ENCODE data around the gene IDH3A. TPM values are rescaled to one million over a fixed set of nuclear protein-coding genes. Genes with fewer than 3 reads are reported as not detected.

IDH3A gene
- total RNA-seq, 3 donors from 2014 or later (not counting 1 experiment from before 2014, with no cell fraction given) = 43.5 to 55.1 (median 53.3) TPM

- peaks cover 16 to 21% of the 10 kb centered on the region in 2 donors for H3K4me1 Mint-ChIP-seq
- WGBS (ENCODE audit: insufficient coverage) = 82% methylated on average over 17 of the region's 17 CpGs
- H3K27ac Mint-ChIP-seq = no peak overlapping the region
- no peak overlapping the region for H3K4me3 Mint-ChIP-seq
- intact Hi-C loops (cut with micrococcal nuclease) = no loop called here
- no peaks in the 10 kb centered on the region for H3K9me3 Mint-ChIP-seq
- H3K27me3 ChIP-seq (ENCODE audit: control insufficient read depth, insufficient read depth, low read length) = no peaks in the 10 kb centered on the region
- peaks cover 22% of the 10 kb centered on the region for H3K36me3 Mint-ChIP-seq
- peaks cover 0 to 2% of the 10 kb centered on the region in 2 donors for H3K27me3 Mint-ChIP-seq (ENCODE audit: low read depth in 2 of 2)
- H3K4me3 ChIP-seq (ENCODE audit: low read length) = no peak overlapping the region
- H3K27ac ChIP-seq (ENCODE audit: low read length) = peak overlapping the region; percentile 32
- peaks cover 34% of the 10 kb centered on the region for H3K4me1 ChIP-seq (ENCODE audit: control insufficient read depth, insufficient read depth, low read length)
- H3K36me3 ChIP-seq (ENCODE audit: control insufficient read depth, insufficient read depth, low read length) = peaks cover 25% of the 10 kb centered on the region
- ATAC-seq = peak in 1 of 3 donors; percentile 12
- no peak for DNase-seq
- TF ChIP-seq CTCF (IDR thresholded peaks at IDR 0.05) = no peak
- no peaks in the 10 kb centered on the region for H3K9me3 ChIP-seq (ENCODE audit: control insufficient read depth, insufficient read depth, low read length)
Measured at GRCh38 chr15:78170848-78171773, 21.9 kb downstream of the IDH3A start.

- Mint-ChIP-seq H3K36me3 (peaks cover 18% of the 10 kb centered on the region), H3K9me3 (no peaks in the 10 kb centered on the region), H3K4me3 (no peak overlapping the region), H3K27ac (no peak overlapping the region), H3K27me3 (ENCODE audit: low read depth in 2 of 2) (peaks cover 0 to 2% of the 10 kb centered on the region in 2 donors), H3K4me1 (peaks cover 16 to 21% of the 10 kb centered on the region in 2 donors)
- H3K27ac ChIP-seq (ENCODE audit: low read length) = peak overlapping the region; percentile 9
- ATAC-seq (no peak), DNase-seq (no peak)
- no peaks in the 10 kb centered on the region for H3K27me3 ChIP-seq (ENCODE audit: control insufficient read depth, insufficient read depth, low read length)
- intact Hi-C loops (cut with micrococcal nuclease) = no loop called here
- H3K36me3 ChIP-seq (ENCODE audit: control insufficient read depth, insufficient read depth, low read length) = peaks cover 20% of the 10 kb centered on the region
- H3K9me3 ChIP-seq (ENCODE audit: control insufficient read depth, insufficient read depth, low read length) = no peaks in the 10 kb centered on the region
- WGBS (ENCODE audit: insufficient coverage) = 94% methylated on average over 9 of the region's 9 CpGs
- no peak overlapping the region for H3K4me3 ChIP-seq (ENCODE audit: low read length)
- no peak for TF ChIP-seq CTCF (IDR thresholded peaks at IDR 0.05)
- H3K4me1 ChIP-seq (ENCODE audit: control insufficient read depth, insufficient read depth, low read length) = peaks cover 34% of the 10 kb centered on the region
Measured at GRCh38 chr15:78171864-78172472, 22.8 kb downstream of the IDH3A start.

- WGBS (ENCODE audit: insufficient coverage) = 6% methylated on average over 9 of the region's 9 CpGs
- Histone ChIP-seq H3K27me3 (ENCODE audit: control insufficient read depth, insufficient read depth, low read length) (no peaks in the 10 kb centered on the region), H3K27ac (ENCODE audit: low read length) (no peak overlapping the region), H3K4me1 (ENCODE audit: control insufficient read depth, insufficient read depth, low read length) (peaks cover 34% of the 10 kb centered on the region), H3K9me3 (ENCODE audit: control insufficient read depth, insufficient read depth, low read length) (no peaks in the 10 kb centered on the region), H3K4me3 (ENCODE audit: low read length) (no peak overlapping the region), H3K36me3 (ENCODE audit: control insufficient read depth, insufficient read depth, low read length) (peaks cover 7% of the 10 kb centered on the region)
- H3K4me1 Mint-ChIP-seq = peaks cover 16 to 21% of the 10 kb centered on the region in 2 donors
- peak in 1 of 2 donors; percentile 17 for DNase-seq
- H3K4me3 Mint-ChIP-seq = no peak overlapping the region
- no peak for TF ChIP-seq CTCF (IDR thresholded peaks at IDR 0.05)
- no peaks in the 10 kb centered on the region for H3K9me3 Mint-ChIP-seq
- peaks cover 9% of the 10 kb centered on the region for H3K36me3 Mint-ChIP-seq
- peaks cover 0 to 2% of the 10 kb centered on the region in 2 donors for H3K27me3 Mint-ChIP-seq (ENCODE audit: low read depth in 2 of 2)
- ATAC-seq = peak in 1 of 3 donors; percentile 33
- peak overlapping the region in 1 of 2 donors; percentile 29 for H3K27ac Mint-ChIP-seq
- intact Hi-C loops (cut with micrococcal nuclease) = no loop called here
Measured at GRCh38 chr15:78174401-78174800, 25.2 kb downstream of the IDH3A start.

Measured in natural killer cell (primary cell).